Measurements from ENCODE around the gene CPA2. TPM values are rescaled to one million over a fixed set of nuclear protein-coding genes. Genes with fewer than 3 reads are reported as not detected.

Gene CPA2
- total and polyA plus RNA-seq, 3 donors from 2014 or later: 1.1 to 2.4 (median 1.4) TPM

GRCh38 chr7:130275826-130276297 lies 9.2 kb downstream of the CPA2 start:
- H3K27ac ChIP-seq: no peak overlapping the region
- no peak overlapping the region for H3K4me3 ChIP-seq
- H3K27me3 ChIP-seq: no peaks in the 10 kb centered on the region
- 88% methylated on average over 5 of the region's 5 CpGs for whole genome bisulfite sequencing, 2 donors
- no peak for TF ChIP-seq POLR2A (IDR thresholded peaks at IDR 0.05)
- no peak for TF ChIP-seq CTCF (IDR thresholded peaks at IDR 0.05)
- no peaks in the 10 kb centered on the region for H3K9me3 ChIP-seq
- DNase-seq: no peak
- H3K36me3 ChIP-seq (ENCODE audit: low read depth, missing control alignments): no peaks in the 10 kb centered on the region
- H3K4me1 ChIP-seq: peaks cover 12% of the 10 kb centered on the region
- intact Hi-C loops (cut with DNase I; ENCODE audit: low total_unique reads): loop anchor here (10.0 kb wide), 1 partner anchor 219 kb away; the partner anchor contains the start of gene MEST

- H3K27ac ChIP-seq: no peak overlapping the region
- H3K27me3 ChIP-seq: no peaks in the 10 kb centered on the region
- DNase-seq: no peak
- TF ChIP-seq CTCF (IDR thresholded peaks at IDR 0.05) (no peak), POLR2A (IDR thresholded peaks at IDR 0.05) (no peak)
- peaks cover 12% of the 10 kb centered on the region for H3K4me1 ChIP-seq
- H3K36me3 ChIP-seq (ENCODE audit: low read depth, missing control alignments): no peaks in the 10 kb centered on the region
- 72 to 87% methylated on average over 10 of the region's 10 CpGs for WGBS, 2 donors
- no peaks in the 10 kb centered on the region for H3K9me3 ChIP-seq
- intact Hi-C loops (cut with DNase I; ENCODE audit: low total_unique reads): loop anchor here (10.0 kb wide), 1 partner anchor 218 kb away; the partner anchor contains the start of gene MEST
- no peak overlapping the region for H3K4me3 ChIP-seq
These were observed 10.4 kb downstream of the CPA2 start for GRCh38 chr7:130276796-130277762.

- Histone ChIP-seq H3K27ac (no peak overlapping the region), H3K27me3 (no peaks in the 10 kb centered on the region), H3K36me3 (ENCODE audit: low read depth, missing control alignments) (no peaks in the 10 kb centered on the region), H3K9me3 (no peaks in the 10 kb centered on the region), H3K4me1 (peaks cover 8% of the 10 kb centered on the region), H3K4me3 (no peak overlapping the region)
- intact Hi-C loops (cut with DNase I; ENCODE audit: low total_unique reads): loop anchor here (10.0 kb wide), 1 partner anchor 217 kb away; the partner anchor contains the start of gene MEST
- WGBS, 2 donors: 70 to 75% methylated on average over 13 to 15 of the region's 15 CpGs
- peak; percentile 70 for DNase-seq
- TF ChIP-seq CTCF (IDR thresholded peaks at IDR 0.05) (peak; percentile 40 to 49 (median 42)), POLR2A (IDR thresholded peaks at IDR 0.05) (no peak)
These were observed 11.3 kb downstream of the CPA2 start for GRCh38 chr7:130277763-130278643.

- H3K27ac ChIP-seq: no peak overlapping the region
- intact Hi-C loops (cut with DNase I; ENCODE audit: low total_unique reads): loop anchor here (10.0 kb wide), 1 partner anchor 216 kb away; the partner anchor contains the start of gene MEST
- H3K9me3 ChIP-seq: no peaks in the 10 kb centered on the region
- TF ChIP-seq CTCF (IDR thresholded peaks at IDR 0.05) (no peak), POLR2A (IDR thresholded peaks at IDR 0.05) (no peak)
- peaks cover 5% of the 10 kb centered on the region for H3K4me1 ChIP-seq
- H3K36me3 ChIP-seq (ENCODE audit: low read depth, missing control alignments): no peaks in the 10 kb centered on the region
- no peak for DNase-seq
- H3K27me3 ChIP-seq: no peaks in the 10 kb centered on the region
- no peak overlapping the region for H3K4me3 ChIP-seq
These were observed 12.2 kb downstream of the CPA2 start for GRCh38 chr7:130278860-130279259.
